ENCODE data around the gene IL31.

IL31 gene

DNA sequence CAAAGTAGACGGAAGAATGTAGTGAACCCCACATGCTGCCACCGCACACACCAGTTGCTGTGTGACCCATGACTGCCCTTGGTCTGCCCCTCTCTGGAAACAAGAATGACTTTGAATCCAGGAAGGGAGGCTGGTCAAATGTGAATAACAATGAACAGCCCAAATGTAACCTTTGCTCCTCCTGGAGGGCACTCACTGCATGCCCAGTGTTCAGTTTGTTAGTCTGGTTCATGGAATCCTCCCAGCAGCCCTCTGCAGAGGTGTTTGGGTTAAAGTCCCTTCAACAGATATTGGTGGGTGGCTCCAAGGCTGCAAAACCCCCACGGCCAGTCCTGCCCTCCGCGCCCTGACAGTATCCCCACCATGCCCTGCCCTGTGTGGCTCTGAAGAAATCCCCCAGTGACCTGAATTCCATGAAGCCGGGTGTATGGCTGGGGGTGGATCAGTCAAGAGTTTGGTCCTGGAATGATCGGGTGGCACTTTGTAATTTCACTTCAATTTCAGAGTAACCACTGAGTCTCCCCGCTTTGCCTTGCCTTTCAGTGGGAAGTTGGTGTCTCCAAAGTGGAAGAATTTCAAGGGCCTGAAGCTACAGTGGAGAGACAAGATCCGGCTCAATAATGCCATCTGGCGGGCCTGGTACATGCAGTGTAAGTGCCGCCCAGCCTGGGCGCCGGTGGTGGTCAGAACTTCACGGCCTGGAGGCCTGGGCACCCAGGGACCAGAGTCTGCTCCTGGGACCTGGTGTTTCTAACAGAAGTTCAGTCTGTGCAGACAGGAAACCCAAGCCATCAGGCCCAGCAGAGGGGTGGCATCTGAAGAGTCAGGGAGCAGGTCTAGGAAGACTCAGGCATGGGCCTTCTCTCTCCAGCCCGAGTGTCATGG, 47.1 kb downstream of the IL31 start:
- no peak for DNase-seq

DNA sequence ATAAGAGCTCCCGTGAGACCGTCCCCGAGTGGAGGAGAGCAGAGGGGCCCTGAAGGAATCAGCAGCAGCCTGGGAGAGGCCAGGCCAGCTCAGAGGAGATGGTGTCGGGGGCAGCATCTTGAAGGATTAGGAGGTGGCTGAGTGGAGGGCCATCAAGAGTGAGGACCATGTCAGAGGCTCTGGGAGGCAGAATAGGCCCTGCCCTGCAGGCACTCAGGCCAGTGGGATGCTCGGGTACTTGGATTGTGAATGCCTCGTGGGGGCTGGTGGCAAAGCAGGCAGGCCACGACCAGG, 47.7 kb downstream of the IL31 start:
- DNase-seq, result no peak

DNA sequence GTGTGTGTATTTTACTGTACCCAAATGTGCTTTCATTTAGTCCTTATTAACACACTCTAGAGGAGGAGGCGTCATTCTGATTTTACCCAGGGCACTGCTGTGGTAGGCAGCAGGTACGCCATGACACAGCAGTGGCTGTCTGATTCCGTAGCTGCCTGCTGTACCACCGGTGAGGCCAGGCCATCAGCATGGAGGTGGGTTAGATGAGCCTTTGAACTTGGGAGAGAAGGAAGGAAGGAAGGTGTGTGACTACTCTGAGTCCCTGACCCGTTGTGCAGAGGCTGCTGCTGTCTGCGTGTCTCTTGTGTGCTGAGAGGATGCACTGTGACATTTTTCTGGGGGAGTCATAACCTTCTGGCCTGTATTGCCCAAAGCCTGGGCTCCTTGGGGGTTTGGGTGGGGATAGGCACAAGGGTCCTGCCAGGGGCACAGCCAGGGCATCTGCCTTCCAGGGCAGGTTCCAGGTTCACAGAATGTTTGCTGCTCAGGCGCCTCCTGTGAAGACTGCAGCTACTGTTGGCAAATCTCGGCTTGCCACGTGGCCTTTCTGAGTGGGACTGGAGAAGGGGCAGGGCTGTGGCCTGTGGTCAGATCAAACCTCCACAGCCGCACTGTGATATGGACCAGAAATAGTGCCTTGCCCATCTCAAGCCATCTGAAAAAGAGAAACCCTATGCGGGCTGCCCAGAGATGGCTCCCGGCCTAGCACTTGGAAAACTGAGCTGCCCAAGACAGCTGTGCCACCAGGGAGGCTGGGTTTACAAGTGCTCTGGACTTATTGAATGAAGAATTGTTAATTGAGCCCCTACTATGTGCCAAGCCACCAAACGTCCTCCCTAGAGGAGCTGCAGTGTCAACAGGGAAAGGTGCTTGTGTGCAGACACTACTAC, 48.3 kb downstream of the IL31 start:
- no peak for DNase-seq

GRCh38 chr12:122124370-122124769, 49.7 kb downstream of the IL31 start:
- DNase-seq, result no peak

GRCh38 chr12:122123761-122124145, 50.3 kb downstream of the IL31 start:
- DNase-seq, result no peak

GRCh38 chr12:122123051-122123760, 50.8 kb downstream of the IL31 start:
- DNase-seq, result peak; percentile 75

Measured in activated CD4-positive, alpha-beta T cell treated with anti-CD3 and anti-CD28 coated beads, Interleukin-10, Interleukin-2, amounts not matched to agents 100 ng/mL and 50 ng/mL, durations not matched to agents 16 hours and 8 hours (primary cell).